Mammary epithelial cell (primary cell): ENCODE data around the gene FRG2C.
"Not testable (repeated sequence)": the region's sequence is repeated elsewhere in the genome, so short reads cannot be mapped to it uniquely, and the experiment has no call there.

Source experiments
- CTCF ChIP-seq, 2 donors: IDR thresholded peaks in 1 of 2; conservative IDR thresholded peaks in 1 of 2; 2 replicates each; pipeline ENCODE4 v1.5.1; 2011 to 2012; ENCODE audit warnings: inconsistent platforms in 2 of 2, low read length in 2 of 2, mild to moderate bottlenecking in 2 of 2, control low read depth in 1 of 2, low read depth in 1 of 2; ENCODE audit not compliant: insufficient read depth in 1 of 2; ENCODE audit errors: extremely low read depth in 1 of 2
- EZH2 ChIP-seq: IDR thresholded peaks from 2 replicates; pipeline ENCODE4 v1.6.1; 2012; ENCODE audit warnings: low read length, inconsistent platforms, borderline replicate concordance

- TF ChIP-seq CTCF (conservative IDR thresholded peaks at IDR 0.05 in 1 of 2, IDR thresholded peaks at IDR 0.05 in 1 of 2; ENCODE audit: extremely low read depth in 1 of 2, insufficient read depth in 1 of 2, low read depth in 1 of 2, low read length in 2 of 2); EZH2: not testable (repeated sequence)
Observed at GRCh38 chr3:75668759-75669347, 4.7 kb downstream of the FRG2C start.
